ENCODE results near the gene EML4.

GRCh38 chr2:42228101-42228500 lies 58.9 kb downstream of the EML4 start:
- no peak for TF ChIP-seq GATA3 (IDR thresholded peaks at IDR 0.05; ENCODE audit: low read depth, low read length)
- no peak for TF ChIP-seq GATA2 (IDR thresholded peaks at IDR 0.05; ENCODE audit: low read depth, low read length)

Data from SH-SY5Y (cell line).